Kidney (tissue), 14 donors: ENCODE data around the gene WNT3A. TPM values are rescaled to one million over a fixed set of nuclear protein-coding genes. Genes with fewer than 3 reads are reported as not detected.

Source experiments
- DNase-seq, 5 donors: peaks; one replicate each; pipeline ENCODE4 v3.0.0-alpha.2; 2013 to 2020
- FAIRE-seq: peaks from 2 replicates; lab custom pipeline; 2012; peaks lifted over from hg19 to GRCh38; lab: Jason Lieb, UNC
- H3K27ac ChIP-seq, 2 donors: one replicate each; pipeline ENCODE4 v1.7.0; 2013; ENCODE audit warnings: low read depth in 2 of 2, low read length in 2 of 2, inconsistent platforms in 1 of 2
- H3K27me3 ChIP-seq: one replicate; pipeline ENCODE4 v1.7.1; 2013; ENCODE audit warnings: low read length, inconsistent platforms; ENCODE audit not compliant: control insufficient read depth, insufficient read depth
- H3K36me3 ChIP-seq, 3 donors: one replicate each; pipeline versions ENCODE4 v1.7.0 to v1.7.1; 2013; ENCODE audit warnings: low read length in 3 of 3, control low read depth in 1 of 3, inconsistent platforms in 1 of 3; ENCODE audit not compliant: insufficient read depth in 3 of 3, control insufficient read depth in 2 of 3
- H3K4me1 ChIP-seq, 3 donors: one replicate each; pipeline versions ENCODE4 v1.7.0 to v1.7.1; 2013; ENCODE audit warnings: low read length in 3 of 3, inconsistent platforms in 1 of 3, low read depth in 1 of 3; ENCODE audit not compliant: control insufficient read depth in 2 of 3, insufficient read depth in 2 of 3
- H3K4me3 ChIP-seq, 3 donors: one replicate each; pipeline versions ENCODE4 v1.7.0 to v1.8.1; 2013; ENCODE audit warnings: low read length in 3 of 3, control low read depth in 1 of 3, inconsistent platforms in 1 of 3
- H3K9ac ChIP-seq, 3 donors: one replicate each; pipeline versions ENCODE4 v1.7.0 to v1.7.1; 2013; ENCODE audit warnings: low read length in 3 of 3, control low read depth in 1 of 3, inconsistent platforms in 1 of 3
- H3K9me3 ChIP-seq, 3 donors: one replicate each; pipeline versions ENCODE4 v1.7.0 to v1.7.1; 2013; ENCODE audit warnings: low read length in 3 of 3, control low read depth in 1 of 3, inconsistent platforms in 1 of 3; ENCODE audit not compliant: control insufficient read depth in 2 of 3, insufficient read depth in 1 of 3
- CTCF ChIP-seq: IDR thresholded peaks from 3 replicates; pipeline ENCODE4 v1.5.1; 2012; ENCODE audit warnings: mild to moderate bottlenecking, moderate library complexity, borderline replicate concordance; ENCODE audit not compliant: insufficient read depth; ENCODE audit errors: extremely low read depth
- intact Hi-C: fragments of 100-400 bp; cut with DNase I; formaldehyde crosslinking; loops from one replicate; pipeline ENCODE4 v1.11.1; 2022
- polyA plus RNA-seq: library from polyadenylated mRNA; stranded (reverse); fragments of 350-450 nt; fragmentation: Illumina TruSeq; extraction: RNeasy Lipid Tissue Mini Kit (QIAGEN cat#74804); gene quantifications from one replicate; pipeline ENCODE4 v1.2.3, GENCODE V29; 2014; ENCODE audit warnings: low read depth, low replicate concordance; ENCODE audit not compliant: insufficient read depth
- total RNA-seq: library from RNA; stranded (reverse); fragmentation: NEBNext Ultra II Directional; extraction: Animal tissue kit (Norgen Biotek cat#: 25700); gene quantifications from one replicate; pipeline ENCODE4 v1.2.1, GENCODE V29; 2021
- donor health status: control.
- donor health status: control.
- donor health status: control.
- donor health status: control.
- donor health status: control.
- donor health status: DM: yes; HTN: yes; CAD: no.
- donor health status: Normal renal cell carcinoma (clear cell type).

WNT3A gene
- total and polyA plus RNA-seq, 2 donors from 2014 or later: not detected

DNA sequence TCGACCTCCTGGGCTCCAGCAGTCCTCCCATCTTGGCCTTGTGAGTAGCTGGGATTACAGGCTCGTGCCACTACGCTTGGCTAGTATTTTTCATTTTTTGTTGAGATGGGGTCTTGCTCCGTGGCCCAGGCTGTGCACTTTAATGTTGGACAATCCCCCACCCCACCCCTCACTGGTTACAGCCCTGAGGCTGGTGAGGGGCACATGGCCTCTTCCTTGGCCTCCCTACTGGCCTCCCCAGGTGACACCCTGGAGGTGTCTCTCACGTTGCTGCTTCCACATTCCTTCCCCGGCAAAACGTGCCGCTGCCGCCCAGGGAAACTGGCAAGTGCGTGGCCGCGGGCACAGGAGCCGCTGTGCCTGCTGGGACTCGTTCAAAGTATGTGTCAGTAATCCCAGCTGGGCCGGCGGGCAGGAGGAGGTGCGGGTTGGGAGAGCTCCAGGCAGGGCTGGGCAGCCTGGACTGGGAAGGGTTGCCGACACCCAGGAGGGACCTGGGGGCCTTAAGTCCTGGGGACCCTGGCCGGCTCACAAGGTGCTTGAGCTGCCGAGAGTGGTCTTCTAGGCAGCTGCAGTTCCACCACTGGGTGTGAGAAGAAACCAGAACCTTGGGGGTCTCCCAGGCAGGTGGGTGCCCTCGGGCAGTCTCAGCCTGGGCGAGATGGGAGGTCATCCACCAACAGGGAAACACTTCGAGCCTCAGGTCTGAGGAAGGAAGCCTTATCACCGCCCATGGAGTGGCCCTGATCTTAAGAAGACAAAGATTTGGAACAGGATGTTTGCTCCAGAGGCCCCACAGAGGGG lies 6.5 kb downstream of the WNT3A start:
- intact Hi-C loops: no loop called here
- Histone ChIP-seq H3K4me1 (no peaks in the 10 kb centered on the region), H3K9me3 (no peaks in the 10 kb centered on the region), H3K4me3 (no peak overlapping the region), H3K36me3 (no peaks in the 10 kb centered on the region), H3K9ac (no peak overlapping the region), H3K27ac (no peak overlapping the region), H3K27me3 (peaks cover 8% of the 10 kb centered on the region)
- DNase-seq: peak in 2 of 5 donors; percentile 8 to 76
- no peak for FAIRE-seq
- TF ChIP-seq CTCF: no peak

GRCh38 chr1:228013935-228014930 lies 7.4 kb downstream of the WNT3A start:
- TF ChIP-seq CTCF: no peak
- Histone ChIP-seq H3K4me1 (no peaks in the 10 kb centered on the region), H3K27ac (no peak overlapping the region), H3K36me3 (no peaks in the 10 kb centered on the region), H3K4me3 (no peak overlapping the region), H3K9ac (no peak overlapping the region), H3K27me3 (peaks cover 3% of the 10 kb centered on the region), H3K9me3 (no peaks in the 10 kb centered on the region)
- DNase-seq: peak in 4 of 5 donors; percentile 5 to 57 (median 20)
- intact Hi-C loops: no loop called here
- no peak for FAIRE-seq

- DNase-seq: peak in 3 of 5 donors; percentile 0 to 39 (median 25)
Observed at GRCh38 chr1:228015276-228016180, 8.7 kb downstream of the WNT3A start.

More at GRCh38 chr1:228015276-228016180, 8.7 kb downstream of the WNT3A start:
- intact Hi-C loops: no loop called here
- H3K36me3 ChIP-seq: no peaks in the 10 kb centered on the region
- H3K27me3 ChIP-seq: peaks cover 3% of the 10 kb centered on the region
- no peak overlapping the region for H3K27ac ChIP-seq
- H3K9me3 ChIP-seq: no peaks in the 10 kb centered on the region
- H3K9ac ChIP-seq: no peak overlapping the region
- H3K4me1 ChIP-seq: no peaks in the 10 kb centered on the region
- TF ChIP-seq CTCF: no peak
- FAIRE-seq: no peak
- no peak overlapping the region for H3K4me3 ChIP-seq
